ENCODE data around the gene SCRT2. TPM values are rescaled to one million over a fixed set of nuclear protein-coding genes. Genes with fewer than 3 reads are reported as not detected.
"Not testable (repeated sequence)": the region's sequence is repeated elsewhere in the genome, so short reads cannot be mapped to it uniquely, and the experiment has no call there.

SCRT2 gene
- total RNA-seq, 1 donor from 2014 or later = 1.6 TPM

DNA sequence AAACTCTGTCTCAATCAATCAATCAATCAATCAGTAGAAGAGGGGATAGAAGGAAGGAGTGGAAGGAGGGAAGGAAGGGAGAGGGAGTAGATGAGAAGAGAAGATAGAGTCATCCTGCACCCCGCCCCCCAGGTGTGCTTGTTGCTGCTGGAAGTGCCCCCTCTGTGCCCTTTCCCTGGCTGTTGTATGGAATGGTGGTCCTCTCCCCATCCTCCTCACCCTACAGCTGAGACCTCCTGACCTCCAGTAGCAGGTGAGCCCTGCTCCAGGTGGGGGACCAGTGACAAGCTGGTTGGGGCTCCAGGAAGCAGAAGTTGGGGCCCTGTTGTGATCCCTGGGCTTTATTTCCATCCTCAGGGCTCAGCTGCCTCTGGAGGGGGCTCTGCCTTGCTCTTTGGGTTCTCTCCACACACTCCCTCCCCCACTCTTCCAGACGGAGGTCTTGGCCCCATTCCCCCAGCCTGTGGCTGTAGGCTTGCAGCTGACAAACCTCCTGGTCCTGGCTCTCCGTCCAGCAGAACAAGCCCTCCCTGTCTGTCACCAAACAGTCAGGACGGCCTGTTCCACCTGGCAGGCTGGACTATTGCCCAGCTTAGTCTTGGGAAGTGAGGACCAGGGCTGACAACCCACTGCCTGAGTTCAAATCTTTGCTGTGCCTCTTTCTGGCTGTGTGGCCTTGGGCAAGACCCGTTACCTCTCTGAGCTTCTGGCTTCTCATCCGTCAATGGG lies 26.0 kb upstream of the SCRT2 start:
- FAIRE-seq = no peak
- DNase-seq (ENCODE audit: low spot score in 2 of 2) = no peak

DNA sequence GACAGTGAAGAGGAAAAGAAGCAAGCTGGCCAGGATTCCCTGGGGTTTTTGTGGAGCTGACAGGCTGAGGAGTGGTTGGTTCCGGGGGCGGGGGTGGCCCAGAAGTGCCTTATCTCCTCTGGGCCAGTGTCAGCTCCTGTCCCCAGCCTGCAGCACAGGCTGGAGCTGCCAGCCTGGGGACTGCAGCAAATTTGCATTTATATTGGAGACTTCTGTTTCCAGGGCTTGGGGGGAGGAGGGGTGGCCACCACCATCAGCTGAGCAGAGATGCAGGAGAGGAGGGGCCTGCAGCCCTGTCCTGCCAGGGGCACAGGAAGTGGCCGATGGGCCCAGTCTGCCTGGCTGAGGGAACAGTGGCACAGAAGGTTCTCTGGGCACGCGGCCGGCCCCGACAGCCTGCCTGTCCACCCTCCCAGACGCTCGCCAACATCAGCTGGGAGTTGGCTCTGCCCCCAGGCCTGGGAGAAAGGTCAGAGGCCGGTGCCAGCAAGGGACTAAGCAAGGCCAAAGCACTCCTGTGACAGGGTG lies 24.3 kb upstream of the SCRT2 start:
- DNase-seq (ENCODE audit: low spot score in 2 of 2) (peak; percentile 33 to 39), FAIRE-seq (no peak)

DNA sequence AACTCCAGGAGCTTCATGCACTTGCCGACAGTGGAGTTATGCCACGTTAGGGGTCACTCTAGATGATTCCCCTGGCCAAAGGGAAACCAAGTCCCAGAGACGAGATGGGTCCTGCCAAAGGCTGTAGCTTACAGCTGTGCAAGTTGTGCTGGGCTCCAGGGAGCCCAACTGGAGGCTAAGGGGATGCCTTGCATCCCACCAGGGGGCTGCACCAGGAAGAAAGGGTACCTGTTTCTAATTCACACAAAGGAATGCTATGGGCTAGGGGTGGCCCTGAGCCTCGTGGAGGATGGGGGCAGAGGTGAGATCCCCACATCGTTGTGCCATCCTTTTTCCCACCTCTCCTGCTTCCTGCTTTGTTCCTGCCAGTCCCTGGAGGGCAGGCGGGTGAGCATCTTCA lies 23.7 kb upstream of the SCRT2 start:
- FAIRE-seq = no peak
- no peak for DNase-seq (ENCODE audit: low spot score in 2 of 2)

DNA sequence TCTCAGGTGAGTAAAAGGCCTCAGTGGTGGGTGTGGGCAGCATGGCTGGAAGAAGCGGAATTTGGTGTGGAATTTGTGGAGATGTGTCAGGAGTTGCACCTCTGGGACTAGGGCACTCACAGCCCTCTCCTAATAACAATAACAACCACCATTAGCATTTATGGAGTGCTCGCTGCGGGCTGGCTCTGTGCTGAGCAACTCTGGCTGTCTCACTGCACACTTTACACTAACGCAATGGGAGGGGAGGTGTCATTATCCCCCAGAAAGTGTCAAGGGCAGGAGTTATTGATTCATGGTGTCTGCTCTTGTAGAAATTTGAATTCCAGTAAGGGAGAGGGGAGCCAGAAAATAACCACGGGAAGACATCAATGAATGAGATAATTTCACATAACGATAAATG lies 22.7 kb upstream of the SCRT2 start:
- FAIRE-seq = no peak
- no peak for DNase-seq (ENCODE audit: low spot score in 2 of 2)

DNA sequence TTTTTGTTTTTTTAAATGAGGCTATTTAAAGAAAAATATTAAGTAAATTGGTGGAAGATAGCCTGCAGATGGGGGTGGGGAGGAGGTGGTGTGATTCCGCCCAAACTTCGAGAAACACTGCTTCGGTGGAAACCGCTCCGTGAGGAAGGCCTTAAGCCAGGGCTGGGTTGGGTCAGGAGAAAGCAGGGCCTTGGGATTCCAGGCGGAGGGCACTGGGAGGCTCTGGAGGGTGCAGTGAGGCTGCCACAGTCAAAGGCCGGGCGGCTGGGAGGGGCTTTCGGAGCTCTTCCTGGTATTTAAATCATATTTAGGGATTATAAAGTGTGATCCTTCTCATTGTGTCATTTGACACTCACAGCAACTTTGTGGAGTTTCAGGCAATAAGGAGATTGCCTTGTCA lies 22.2 kb upstream of the SCRT2 start:
- DNase-seq (ENCODE audit: low spot score in 2 of 2) (no peak), FAIRE-seq (no peak)

DNA sequence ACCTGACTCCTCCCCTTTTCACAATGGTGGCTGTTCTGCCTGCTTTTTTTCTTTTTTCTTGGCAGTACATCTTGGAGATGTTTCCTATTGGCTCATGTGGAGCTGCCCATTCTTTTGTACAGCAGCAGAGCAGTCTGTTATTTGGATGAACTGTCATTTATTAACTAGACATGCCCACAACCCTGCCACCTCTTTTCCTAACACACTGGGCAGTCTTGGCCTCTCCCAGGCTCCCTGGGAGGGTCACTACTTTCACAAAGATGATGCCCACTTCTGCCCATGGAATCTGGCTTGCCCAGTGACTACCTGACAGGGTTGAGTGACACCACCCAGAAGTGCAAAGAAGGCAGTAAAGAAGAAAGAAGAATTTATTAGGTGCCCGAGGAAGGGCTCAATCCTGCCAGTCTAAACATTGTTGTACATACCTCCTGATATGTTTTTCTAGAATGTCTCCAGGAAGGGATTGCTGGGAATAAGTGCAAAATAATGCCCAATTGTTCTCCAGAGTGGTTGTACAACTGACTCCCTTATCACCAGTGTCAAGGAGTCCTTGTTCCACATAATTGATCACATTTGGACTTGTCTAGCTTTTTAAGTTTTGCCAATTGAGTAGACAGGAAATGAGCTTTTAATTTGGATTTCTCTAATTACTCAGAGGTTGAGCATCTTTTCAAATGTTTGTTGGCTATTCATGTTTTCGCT lies 19.7 kb upstream of the SCRT2 start:
- FAIRE-seq = no peak

DNA sequence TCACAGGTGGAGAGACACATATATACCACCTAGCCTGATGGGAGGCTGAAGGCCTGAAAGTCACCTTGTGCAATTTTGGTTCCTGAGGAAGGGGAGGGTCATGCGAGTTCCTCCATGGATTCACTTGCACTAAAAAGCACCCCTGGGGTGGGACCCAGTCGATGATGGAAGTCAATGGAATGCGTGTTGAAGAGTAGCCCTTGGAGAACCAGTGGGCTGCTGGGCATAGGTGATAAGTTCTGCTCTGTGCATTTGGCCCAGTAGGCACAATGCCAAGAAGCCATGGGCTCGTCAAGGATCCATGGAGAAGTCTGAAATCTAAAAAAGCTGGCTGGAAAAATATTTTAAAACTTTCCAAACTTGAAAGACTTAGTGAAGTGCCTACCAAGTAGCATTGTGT lies 18.9 kb upstream of the SCRT2 start:
- no peak for DNase-seq (ENCODE audit: low spot score in 2 of 2)
- no peak for FAIRE-seq

More for the DNA sequence above, 19.7 kb upstream of the SCRT2 start:
- no peak for DNase-seq (ENCODE audit: low spot score in 2 of 2)

DNA sequence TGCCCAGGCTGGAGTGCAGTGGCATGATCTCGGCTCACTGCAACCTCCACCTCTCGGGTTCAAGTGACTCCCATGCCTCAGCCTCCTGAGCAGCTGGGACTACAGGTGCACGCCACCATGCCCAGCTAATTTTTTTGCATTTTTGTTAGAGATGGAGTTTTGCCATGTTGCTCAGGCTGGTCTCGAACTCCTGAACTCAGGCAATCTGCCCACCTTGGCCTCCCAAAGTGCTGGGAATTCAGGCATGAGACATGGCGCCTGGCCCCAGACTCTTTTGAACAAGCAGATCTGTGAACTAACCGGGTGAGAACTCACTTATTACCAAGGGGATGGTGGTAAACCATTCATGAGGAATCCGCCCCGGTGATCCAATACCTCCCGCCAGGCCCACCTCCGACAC lies 18.2 kb upstream of the SCRT2 start:
- DNase-seq (ENCODE audit: low spot score in 2 of 2); FAIRE-seq: not testable (repeated sequence)

DNA sequence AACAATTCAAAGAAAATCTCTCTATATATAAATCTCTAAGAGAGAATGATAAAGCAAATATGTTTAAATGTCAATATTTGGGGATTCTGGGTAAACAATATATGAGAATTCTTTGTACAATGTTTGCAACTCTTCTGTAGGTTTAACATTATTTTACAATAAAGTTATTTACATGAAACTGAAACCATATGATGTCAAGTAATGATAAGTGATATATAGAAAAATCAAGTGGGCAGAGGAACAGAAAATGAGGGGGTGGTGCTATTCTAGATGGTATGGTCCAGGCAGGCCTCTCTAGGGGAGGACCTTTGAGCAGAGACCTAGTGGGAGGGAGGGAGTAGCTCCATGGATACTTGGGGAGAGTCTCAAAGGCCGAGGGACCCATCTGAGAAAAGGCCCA lies 16.4 kb upstream of the SCRT2 start:
- FAIRE-seq (no peak), DNase-seq (ENCODE audit: low spot score in 2 of 2) (no peak)

DNA sequence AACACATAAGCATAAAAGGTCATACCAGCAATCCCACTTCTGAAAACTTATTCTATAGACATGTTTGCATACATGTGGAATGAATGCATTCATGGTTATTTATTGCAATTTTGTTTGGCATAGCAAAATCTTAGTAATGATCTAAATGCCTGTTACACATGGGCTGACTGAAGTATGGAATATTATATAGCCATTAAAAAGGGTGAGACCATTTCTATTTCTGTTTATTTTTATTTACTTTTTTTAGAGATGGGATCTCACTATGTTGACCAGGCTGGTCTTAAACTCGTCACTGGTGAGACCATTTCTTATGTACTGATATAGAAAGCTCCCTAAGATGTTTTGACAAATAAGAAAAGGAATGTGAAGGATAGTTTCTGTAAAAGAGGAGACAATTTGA lies 14.3 kb upstream of the SCRT2 start:
- no peak for FAIRE-seq
- DNase-seq (ENCODE audit: low spot score in 2 of 2) = no peak

DNA sequence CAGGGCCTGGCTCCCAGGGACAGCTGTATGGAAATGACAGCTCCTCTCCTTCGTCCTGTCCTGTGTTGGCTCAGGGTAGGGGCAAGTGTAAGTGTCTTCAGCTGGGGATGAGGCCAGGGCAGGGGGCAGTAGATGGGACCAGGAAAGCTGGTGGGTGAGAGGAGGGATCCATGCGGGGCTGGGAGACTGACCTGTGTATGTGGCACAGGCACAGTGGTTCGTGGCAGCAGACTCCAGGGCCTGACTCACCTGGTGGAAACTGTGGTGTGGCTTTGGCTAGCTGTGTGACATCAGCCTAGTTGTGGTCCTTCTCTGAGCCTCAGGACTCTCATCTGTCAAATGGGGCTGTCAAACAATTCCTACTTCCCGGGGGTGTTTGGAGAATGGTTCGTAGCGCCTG lies 13.7 kb upstream of the SCRT2 start:
- DNase-seq (ENCODE audit: low spot score in 2 of 2) (no peak), FAIRE-seq (no peak)

DNA sequence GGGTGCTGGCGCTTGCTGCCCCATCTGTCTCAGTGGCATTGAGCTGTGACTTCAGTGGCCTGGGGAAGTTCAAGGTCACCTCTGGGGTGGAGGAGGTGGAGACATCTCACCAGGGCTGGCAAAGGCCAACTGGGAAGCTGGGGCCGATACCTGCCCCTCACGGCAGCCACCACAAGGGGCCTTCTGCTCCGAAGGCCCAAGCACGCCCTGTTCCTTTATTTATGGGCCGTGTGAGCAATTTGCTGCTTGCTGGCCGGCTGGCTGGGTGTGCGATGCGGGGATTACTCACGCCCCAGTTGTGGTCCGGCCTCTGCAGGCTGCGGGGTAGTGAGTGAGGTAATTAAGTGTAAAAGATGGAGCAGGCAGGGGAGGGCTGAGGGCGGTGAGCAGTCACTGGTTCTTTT lies 13.2 kb upstream of the SCRT2 start:
- FAIRE-seq = no peak
- no peak for DNase-seq (ENCODE audit: low spot score in 2 of 2)

DNA sequence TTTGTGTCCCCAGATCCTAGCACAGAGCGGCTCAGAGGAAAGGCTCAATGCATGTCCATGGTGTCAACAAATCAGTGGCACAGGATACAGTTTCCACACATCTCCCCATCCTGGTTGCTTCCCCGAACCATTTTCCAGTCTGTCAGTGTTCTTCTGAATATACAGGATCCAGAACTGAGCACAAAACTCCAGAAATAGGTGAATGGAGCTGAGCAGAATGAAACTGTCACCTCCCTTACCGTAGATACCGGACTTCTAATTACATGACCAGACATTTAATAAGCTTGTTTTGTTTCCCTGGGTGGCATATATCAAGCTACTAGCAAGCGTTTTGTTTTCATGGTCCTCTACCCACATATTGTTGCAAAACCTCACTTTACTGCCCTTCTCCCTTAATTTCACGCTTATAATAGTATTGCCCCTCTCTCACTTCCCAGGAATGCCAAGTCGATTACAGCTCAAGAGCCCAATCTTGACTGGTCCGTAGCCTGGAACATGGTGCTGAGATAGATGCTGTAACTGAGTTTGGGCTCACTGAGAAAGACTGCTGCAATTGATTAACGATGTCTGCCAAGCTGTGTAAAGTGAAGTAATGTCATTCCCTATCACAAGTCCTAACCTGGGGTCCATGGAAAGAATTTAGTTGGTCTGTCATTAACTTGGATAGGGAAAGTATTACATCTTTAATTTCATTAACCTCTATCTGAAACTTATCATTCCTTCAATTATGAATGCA lies 12.0 kb upstream of the SCRT2 start:
- FAIRE-seq = no peak
- DNase-seq (ENCODE audit: low spot score in 2 of 2) = no peak

DNA sequence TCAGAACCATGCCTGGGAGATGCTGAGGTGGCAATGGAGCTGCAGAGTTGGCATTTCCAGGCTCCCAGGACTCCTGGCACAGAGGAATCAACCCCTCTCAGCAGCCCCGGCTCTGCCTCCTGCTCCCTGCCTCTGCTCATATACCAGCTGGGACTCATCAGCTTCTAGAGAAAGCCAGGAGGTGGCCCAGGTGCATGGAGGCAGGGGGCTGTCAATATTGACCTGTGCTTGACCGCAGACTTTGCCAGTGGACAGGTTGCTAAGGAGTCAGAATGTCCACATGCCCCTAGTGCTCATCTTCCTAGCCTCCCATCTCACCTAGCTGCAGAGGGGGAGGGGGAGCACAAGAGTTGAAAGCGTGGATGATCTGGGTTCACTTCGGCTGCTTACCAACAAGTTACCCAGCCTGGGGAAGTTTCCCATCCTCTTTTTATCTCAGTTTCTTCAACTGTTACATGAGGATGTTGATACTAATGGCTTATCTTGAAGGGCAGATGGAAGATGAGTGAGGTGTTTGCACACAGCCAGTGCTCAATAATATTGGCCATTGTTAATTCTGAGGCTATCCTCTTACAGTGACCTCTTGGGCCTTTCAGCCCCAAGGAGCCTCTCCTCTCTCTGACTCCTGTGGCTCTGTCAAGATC lies 9.2 kb upstream of the SCRT2 start:
- FAIRE-seq = no peak
- no peak for DNase-seq (ENCODE audit: low spot score in 2 of 2)

DNA sequence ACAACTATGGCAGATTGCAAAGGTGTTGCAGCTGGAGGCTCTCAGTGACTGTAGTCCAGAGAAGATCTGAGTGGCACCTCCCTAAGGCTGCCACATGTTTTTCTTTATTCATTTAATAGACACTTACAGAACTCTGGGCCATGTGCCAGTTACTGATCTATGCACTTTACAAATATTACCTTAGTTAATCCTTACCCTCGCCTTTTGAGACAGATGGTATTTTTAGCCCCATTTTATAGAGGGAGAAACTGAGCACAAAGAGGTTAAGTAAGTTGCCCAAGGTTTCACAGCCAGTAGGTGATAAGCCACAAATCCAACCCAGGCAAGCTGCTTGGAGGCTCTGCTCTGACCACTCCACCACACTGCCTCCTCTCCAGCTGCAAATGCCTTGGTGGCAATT lies 6.5 kb upstream of the SCRT2 start:
- FAIRE-seq (no peak), DNase-seq (ENCODE audit: low spot score in 2 of 2) (no peak)

DNA sequence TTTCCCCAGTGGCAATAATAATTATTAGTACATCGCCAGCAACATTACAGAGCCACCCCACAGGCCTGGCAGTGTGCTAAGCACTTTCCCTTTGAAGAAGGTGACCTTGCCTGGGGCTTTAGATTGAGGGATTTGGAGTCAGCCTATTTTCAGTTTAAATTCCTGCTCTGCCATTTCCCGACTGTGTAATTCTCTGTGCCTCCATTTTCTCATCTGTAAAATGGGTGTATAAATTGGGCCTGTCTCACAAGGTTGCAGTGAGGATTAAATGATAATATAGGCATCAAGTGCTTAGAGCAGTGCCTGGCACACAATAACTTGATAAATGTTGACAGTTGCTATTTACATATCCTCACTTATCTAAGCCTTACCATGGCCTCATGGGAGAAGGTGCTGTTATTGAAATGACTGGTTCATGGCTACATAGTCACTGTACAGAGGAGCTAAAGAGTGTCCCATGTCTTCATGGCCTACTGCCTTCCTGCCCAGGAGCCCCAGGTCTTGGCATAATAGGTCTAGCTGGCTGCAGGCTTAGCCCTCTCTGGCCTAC lies 5.1 kb upstream of the SCRT2 start:
- FAIRE-seq = no peak
- no peak for DNase-seq (ENCODE audit: low spot score in 2 of 2)

DNA sequence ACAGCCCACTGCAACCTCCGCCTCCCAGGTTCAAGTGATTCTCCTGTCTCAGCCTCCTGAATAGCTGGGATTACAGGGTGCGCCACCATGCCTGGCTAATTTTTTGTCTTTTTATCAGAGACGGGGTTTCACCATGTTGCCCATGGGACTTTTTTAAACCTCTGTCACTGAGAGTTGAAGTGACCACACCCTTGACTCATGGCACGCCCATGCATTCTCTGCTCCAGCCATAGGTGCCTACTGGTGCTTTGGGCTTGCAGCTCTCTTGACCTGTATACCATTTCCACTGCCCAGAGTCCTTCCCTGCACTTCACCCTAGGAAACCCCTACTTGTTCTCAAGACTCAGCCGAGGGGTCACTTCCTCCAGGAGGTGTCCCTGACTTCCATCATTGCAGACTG lies 2.4 kb upstream of the SCRT2 start:
- no peak for FAIRE-seq
- no peak for DNase-seq (ENCODE audit: low spot score in 2 of 2)

DNA sequence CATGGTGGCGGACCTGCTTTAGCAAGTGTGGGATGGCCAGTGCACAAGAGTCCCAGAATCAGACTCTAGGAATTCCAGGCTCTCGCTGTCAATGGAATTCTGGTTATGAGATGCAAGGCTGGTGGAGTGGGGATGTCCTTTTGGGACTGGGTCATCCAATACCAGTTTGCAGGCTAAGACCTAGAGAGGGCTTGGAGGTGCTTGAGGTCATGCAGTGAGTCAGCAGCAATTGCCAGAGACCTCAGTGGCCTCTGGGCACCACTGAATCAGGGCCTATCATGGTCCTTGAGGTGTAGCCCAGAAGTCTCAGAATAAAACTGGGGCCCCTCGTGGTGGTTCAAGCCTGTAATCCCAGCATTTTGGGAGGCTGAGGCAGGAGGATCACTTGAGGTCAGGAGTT lies 1.4 kb upstream of the SCRT2 start:
- DNase-seq (ENCODE audit: low spot score in 2 of 2) = no peak
- FAIRE-seq = no peak

DNA sequence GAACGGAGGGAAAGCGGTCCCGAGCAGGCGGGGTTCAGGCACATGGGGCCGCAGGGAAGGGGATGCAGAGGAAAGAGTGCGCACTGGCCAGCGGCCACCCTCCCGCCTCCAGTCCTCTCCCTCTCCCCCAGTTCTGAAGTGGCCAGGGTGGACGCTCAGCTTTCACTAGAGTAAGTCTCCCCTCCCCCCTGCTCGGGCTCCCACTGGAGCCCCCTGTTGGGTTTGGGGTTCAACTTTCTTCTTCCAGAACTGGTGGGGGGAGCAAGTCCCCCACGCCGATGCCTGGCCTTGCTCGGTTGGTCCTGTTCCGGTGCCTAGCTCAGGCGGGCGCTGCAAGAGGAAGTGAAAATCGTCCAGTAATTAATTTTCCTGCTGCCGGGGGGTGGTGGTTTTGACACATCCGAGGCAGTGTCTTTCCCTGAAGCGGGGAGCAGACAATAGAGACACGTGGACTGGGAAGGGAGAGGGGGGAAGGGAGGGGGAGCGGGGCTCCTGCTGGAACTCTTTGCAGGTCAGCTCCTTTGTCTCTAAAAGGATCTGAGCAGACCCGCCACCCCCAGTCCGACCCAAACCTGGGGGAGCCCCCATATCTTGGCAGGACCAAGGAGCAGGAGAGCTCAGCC lies 824 bp upstream of the SCRT2 start:
- DNase-seq (ENCODE audit: low spot score in 2 of 2) (peak in 1 of 2 donors; percentile 20), FAIRE-seq (no peak)

DNA sequence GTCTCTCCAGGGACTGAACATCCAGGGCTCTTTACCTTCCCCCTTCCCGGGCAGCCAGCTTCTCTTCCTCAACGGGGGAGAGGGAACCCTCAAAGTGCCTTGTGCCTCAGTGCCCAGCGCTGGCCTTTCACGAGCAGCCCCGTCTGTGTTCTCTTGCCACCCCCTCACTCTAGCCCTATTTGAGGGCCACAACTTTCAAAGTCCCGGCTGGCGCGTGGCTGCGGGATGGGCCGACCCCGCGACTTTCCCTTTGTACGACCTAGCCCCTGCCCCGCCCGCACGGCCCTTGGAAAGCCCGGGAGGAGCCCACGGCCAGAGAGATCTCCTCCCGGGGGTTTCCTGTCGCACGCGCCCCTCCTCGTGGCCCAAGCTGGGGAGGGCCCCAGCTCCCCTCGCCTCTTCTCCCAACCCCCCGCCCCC lies 559 bp downstream of the SCRT2 start:
- DNase-seq (ENCODE audit: low spot score in 2 of 2) = peak in 1 of 2 donors; percentile 26
- no peak for FAIRE-seq
